ENCODE results near the gene GMDS.

DNA sequence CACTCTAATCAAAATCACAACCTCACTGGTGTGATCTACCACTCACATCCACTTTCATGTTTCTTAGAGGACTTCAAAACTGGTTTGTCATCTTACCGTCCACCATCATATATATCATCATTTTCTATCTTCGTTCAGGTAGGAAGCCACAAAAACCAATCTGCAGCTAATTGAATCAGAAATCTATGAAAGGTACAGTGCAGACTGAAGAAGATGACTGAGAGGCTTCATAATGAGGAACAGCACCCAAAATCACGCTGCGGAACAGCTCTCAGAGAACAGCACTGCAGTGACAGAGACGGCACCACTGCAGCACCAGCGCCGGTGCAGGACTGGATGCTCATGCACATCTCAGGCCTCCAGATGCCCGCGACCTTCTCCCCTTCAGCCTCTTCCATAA lies 13.0 kb downstream of the GMDS start:
- TF ChIP-seq, protein P1, sequence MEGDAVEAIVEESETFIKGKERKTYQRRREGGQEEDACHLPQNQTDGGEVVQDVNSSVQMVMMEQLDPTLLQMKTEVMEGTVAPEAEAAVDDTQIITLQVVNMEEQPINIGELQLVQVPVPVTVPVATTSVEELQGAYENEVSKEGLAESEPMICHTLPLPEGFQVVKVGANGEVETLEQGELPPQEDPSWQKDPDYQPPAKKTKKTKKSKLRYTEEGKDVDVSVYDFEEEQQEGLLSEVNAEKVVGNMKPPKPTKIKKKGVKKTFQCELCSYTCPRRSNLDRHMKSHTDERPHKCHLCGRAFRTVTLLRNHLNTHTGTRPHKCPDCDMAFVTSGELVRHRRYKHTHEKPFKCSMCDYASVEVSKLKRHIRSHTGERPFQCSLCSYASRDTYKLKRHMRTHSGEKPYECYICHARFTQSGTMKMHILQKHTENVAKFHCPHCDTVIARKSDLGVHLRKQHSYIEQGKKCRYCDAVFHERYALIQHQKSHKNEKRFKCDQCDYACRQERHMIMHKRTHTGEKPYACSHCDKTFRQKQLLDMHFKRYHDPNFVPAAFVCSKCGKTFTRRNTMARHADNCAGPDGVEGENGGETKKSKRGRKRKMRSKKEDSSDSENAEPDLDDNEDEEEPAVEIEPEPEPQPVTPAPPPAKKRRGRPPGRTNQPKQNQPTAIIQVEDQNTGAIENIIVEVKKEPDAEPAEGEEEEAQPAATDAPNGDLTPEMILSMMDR (IDR thresholded peaks at IDR 0.05), result no peak
- TF ChIP-seq POLR2A (IDR thresholded peaks at IDR 0.05), result no peak

Measured in heart left ventricle (tissue), 13 donors.